Mucosa of descending colon (tissue), 3 donors: ENCODE results near the gene DDX19B. TPM values are rescaled to one million over a fixed set of nuclear protein-coding genes. Genes with fewer than 3 reads are reported as not detected.

Experiments used
- ATAC-seq: fragments of 200-7000 bp; cut with Tn5 transposase; one replicate; pipeline ENCODE4 v1.9.1; 2020; ENCODE audit warnings: mild to moderate bottlenecking, moderate library complexity
- DNase-seq, 3 donors: peaks; one replicate each; pipeline ENCODE4 v3.0.0-alpha.2; 2020
- H3K36me3 ChIP-seq: fragments of 200-600 bp; one replicate; pipeline ENCODE4 v1.8.0; 2021; ENCODE audit warnings: low read depth, mild to moderate bottlenecking
- H3K4me1 ChIP-seq: fragments of 200-600 bp; one replicate; pipeline ENCODE4 v1.8.0; 2021; ENCODE audit warnings: low read depth, mild to moderate bottlenecking
- H3K4me3 ChIP-seq: fragments of 200-600 bp; one replicate; pipeline ENCODE4 v1.8.0; 2021; ENCODE audit warnings: mild to moderate bottlenecking
- H3K9me3 ChIP-seq: fragments of 200-600 bp; one replicate; pipeline ENCODE4 v1.8.0; 2021; ENCODE audit warnings: mild to moderate bottlenecking
- CTCF ChIP-seq: fragments of 200-600 bp; IDR thresholded peaks from one replicate; pipeline ENCODE4 v1.8.0; 2022; ENCODE audit warnings: antibody characterized with exemption, mild to moderate bottlenecking
- intact Hi-C, 2 donors: fragments of 100-400 bp; cut with DNase I in 1 of 2; cut with micrococcal nuclease in 1 of 2; formaldehyde crosslinking; loops; one replicate each; pipeline versions ENCODE4 v1.11.0 to v1.11.1; 2022; cut with DNase I, micrococcal nuclease
- total RNA-seq, 3 donors: library from RNA; stranded (reverse); fragmentation: NEBNext Ultra II Directional in 2 of 3; extraction: Animal tissue kit (Norgen Biotek cat#: 25700) in 2 of 3; gene quantifications; one replicate each; pipeline versions ENCODE4 v1.2.1 to v1.2.4, GENCODE V29; 2021 to 2023
- donor health status: DM: no; HTN: no; CAD: no; lungs with moderate emphysema.
- donor health status: DM: no; HTN: no; CAD: no.
- donor health status: DM: no; HTN: yes; CAD: no.

The DDX19B gene
- total RNA-seq, 3 donors from 2014 or later, result 22.5 to 34.7 (median 28.7) TPM

GRCh38 chr16:70294385-70295025, 4.5 kb upstream of the DDX19B start:
- no peaks in the 10 kb centered on the region for H3K36me3 ChIP-seq
- TF ChIP-seq CTCF, result no peak
- DNase-seq (no peak), ATAC-seq (no peak)
- no peaks in the 10 kb centered on the region for H3K9me3 ChIP-seq
- intact Hi-C loops, result no loop called here
- H3K4me3 ChIP-seq, result no peak overlapping the region
- peaks cover 3% of the 10 kb centered on the region for H3K4me1 ChIP-seq

- Histone ChIP-seq H3K36me3 (no peaks in the 10 kb centered on the region), H3K4me1 (peaks cover 3% of the 10 kb centered on the region), H3K9me3 (no peaks in the 10 kb centered on the region), H3K4me3 (no peak overlapping the region)
- intact Hi-C loops, result no loop called here
- no peak for TF ChIP-seq CTCF
- ATAC-seq (no peak), DNase-seq (no peak)
These were observed 3.4 kb upstream of the DDX19B start for GRCh38 chr16:70295634-70296033.

- peaks cover 3% of the 10 kb centered on the region for H3K4me1 ChIP-seq
- H3K9me3 ChIP-seq, result no peaks in the 10 kb centered on the region
- ATAC-seq (no peak), DNase-seq (no peak)
- H3K36me3 ChIP-seq, result no peaks in the 10 kb centered on the region
- TF ChIP-seq CTCF, result no peak
- intact Hi-C loops, result no loop called here
- H3K4me3 ChIP-seq, result no peak overlapping the region
These were observed 2.1 kb downstream of the DDX19B start for GRCh38 chr16:70301121-70301520.

GRCh38 chr16:70302745-70303144, 3.8 kb downstream of the DDX19B start:
- DNase-seq (no peak), ATAC-seq (no peak)
- TF ChIP-seq CTCF, result no peak
- peaks cover 3% of the 10 kb centered on the region for H3K4me1 ChIP-seq
- H3K9me3 ChIP-seq, result no peaks in the 10 kb centered on the region
- intact Hi-C loops, result no loop called here
- H3K36me3 ChIP-seq, result no peaks in the 10 kb centered on the region
- no peak overlapping the region for H3K4me3 ChIP-seq

- DNase-seq (no peak), ATAC-seq (no peak)
- Histone ChIP-seq H3K36me3 (no peaks in the 10 kb centered on the region), H3K9me3 (no peaks in the 10 kb centered on the region), H3K4me3 (no peak overlapping the region), H3K4me1 (no peaks in the 10 kb centered on the region)
- no peak for TF ChIP-seq CTCF
- intact Hi-C loops, result no loop called here
These were observed 6.0 kb downstream of the DDX19B start for GRCh38 chr16:70304892-70305448.
